Endothelial cell of umbilical vein (primary cell): ENCODE results near the gene PANX2. TPM values are rescaled to one million over a fixed set of nuclear protein-coding genes. Genes with fewer than 3 reads are reported as not detected.

ENCODE experiments used
- BruUV-seq: library from RNA; stranded (reverse); fragments of 400-500 nt; replicated peaks from 2 replicates; lab custom pipeline; 2021; lab: Mats Ljungman, UMichigan
- CTCF ChIA-PET: fragments of 300-600, 350-600 bp; sonication (Branson Sonifier 250); formaldehyde crosslinking; loops from one replicate; lab custom pipeline; 2021; ENCODE audit warnings: antibody characterized with exemption, inconsistent platforms; lab: Charles Lee
- POLR2A ChIA-PET: fragments of 300-600, 350-600 bp; sonication (Branson Sonifier 250); formaldehyde crosslinking; loops from one replicate; lab custom pipeline; 2021; ENCODE audit warnings: antibody characterized with exemption, inconsistent platforms; lab: Charles Lee
- DNase-seq: peaks from one replicate; pipeline ENCODE4 v3.0.0-alpha.2; 2011; ENCODE audit warnings: low read depth, low spot score
- FAIRE-seq: peaks from 2 replicates; lab custom pipeline; 2011; peaks lifted over from hg19 to GRCh38; lab: Jason Lieb, UNC
- H2AFZ ChIP-seq: 2 replicates; pipeline ENCODE4 v1.6.0; 2012; ENCODE audit warnings: low read depth, low read length, control low read depth, inconsistent platforms
- H3K27ac ChIP-seq: 2 replicates; pipeline ENCODE4 v1.5.1; 2011; ENCODE audit warnings: low read depth, mild to moderate bottlenecking, control low read depth, low read length, moderate library complexity; ENCODE audit not compliant: insufficient read depth
- H3K27me3 ChIP-seq, 2 experiments: 2 replicates each; pipeline versions ENCODE4 v1.6.0 to v1.6.1; 2011; ENCODE audit warnings: low read length in 2 of 2, mixed read lengths in 1 of 2; ENCODE audit not compliant: control insufficient read depth in 2 of 2, insufficient read depth in 2 of 2
- H3K36me3 ChIP-seq, 2 experiments: 2 replicates in 1 of 2; 3 replicates in 1 of 2; pipeline ENCODE4 v1.5.1; 2011; ENCODE audit warnings: low read length in 2 of 2, mild to moderate bottlenecking in 1 of 2, moderate library complexity in 1 of 2; ENCODE audit not compliant: control insufficient read depth in 2 of 2, insufficient read depth in 2 of 2; ENCODE audit errors: extremely low read depth in 1 of 2
- H3K4me1 ChIP-seq: 3 replicates; pipeline ENCODE4 v1.5.1; 2011; ENCODE audit warnings: mild to moderate bottlenecking, low read length; ENCODE audit not compliant: control insufficient read depth, insufficient read depth; ENCODE audit errors: extremely low read depth
- H3K4me2 ChIP-seq: 2 replicates; pipeline ENCODE4 v1.6.1; 2011; ENCODE audit warnings: low read length, control low read depth, mixed read lengths; ENCODE audit not compliant: insufficient read depth
- H3K4me3 ChIP-seq, 3 experiments: fragments of 200-600 bp in 1 of 3; sonication (generic), shearing (Covaris generic) in 1 of 3; replicated peaks in 1 of 3; 2 replicates each; pipeline ENCODE4 v1.5.1; 2011 to 2016; ENCODE audit warnings: control low read depth in 3 of 3, low read length in 3 of 3, mild to moderate bottlenecking in 2 of 3, inconsistent platforms in 1 of 3, low read depth in 1 of 3, moderate library complexity in 1 of 3; ENCODE audit not compliant: insufficient read depth in 1 of 3
- H3K79me2 ChIP-seq: 2 replicates; pipeline ENCODE4 v1.6.0; 2012; ENCODE audit warnings: low read length, inconsistent platforms; ENCODE audit not compliant: control insufficient read depth, insufficient read depth
- H3K9ac ChIP-seq: replicated peaks from 2 replicates; pipeline ENCODE3; 2011; ENCODE audit warnings: low read length, control low read depth; ENCODE audit not compliant: insufficient read depth; ENCODE audit errors: extremely low read depth
- H3K9me1 ChIP-seq: replicated peaks from 3 replicates; pipeline ENCODE4 v1.6.0; 2011; ENCODE audit warnings: mild to moderate bottlenecking, low read length; ENCODE audit not compliant: control insufficient read depth, insufficient read depth; ENCODE audit errors: extremely low read depth
- H3K9me3 ChIP-seq: replicated peaks from 2 replicates; pipeline ENCODE4 v1.5.1; 2012; ENCODE audit warnings: low read length, inconsistent platforms; ENCODE audit not compliant: control insufficient read depth, insufficient read depth
- H4K20me1 ChIP-seq: replicated peaks from 2 replicates; pipeline ENCODE3; 2011; ENCODE audit warnings: mild to moderate bottlenecking, low read length; ENCODE audit not compliant: control insufficient read depth, insufficient read depth; ENCODE audit errors: extremely low read depth
- CTCF ChIP-seq, 2 donors: IDR thresholded peaks; 1 replicate in 1 of 2; 2 replicates in 1 of 2; pipeline ENCODE4 v1.5.1; 2011; ENCODE audit warnings: low read length in 2 of 2, mild to moderate bottlenecking in 2 of 2, moderate library complexity in 2 of 2, control low read depth in 1 of 2, inconsistent platforms in 1 of 2, low read depth in 1 of 2; ENCODE audit not compliant: insufficient read depth in 1 of 2; ENCODE audit errors: extremely low read depth in 1 of 2
- EZH2 ChIP-seq: IDR thresholded peaks from 2 replicates; pipeline ENCODE4 v1.6.1; 2012; ENCODE audit warnings: borderline replicate concordance, low read depth, mild to moderate bottlenecking, moderate library complexity, low read length, inconsistent platforms; ENCODE audit not compliant: severe bottlenecking
- FOS ChIP-seq: IDR thresholded peaks from 2 replicates; pipeline ENCODE4 v1.6.1; 2011; ENCODE audit warnings: mild to moderate bottlenecking, low read length, moderate library complexity, borderline replicate concordance; ENCODE audit not compliant: insufficient read depth
- GATA2 ChIP-seq: IDR thresholded peaks from 2 replicates; pipeline ENCODE4 v1.7.0; 2011; ENCODE audit warnings: low read depth, mild to moderate bottlenecking, moderate library complexity, mixed read lengths, low read length; ENCODE audit not compliant: insufficient read length, insufficient read depth
- JUN ChIP-seq: IDR thresholded peaks from 2 replicates; pipeline ENCODE4 v1.6.1; 2011; ENCODE audit warnings: borderline replicate concordance, low read depth; ENCODE audit not compliant: insufficient read length, insufficient read depth
- MAX ChIP-seq: IDR thresholded peaks from 2 replicates; pipeline ENCODE4 v1.6.1; 2011; ENCODE audit not compliant: insufficient read depth, insufficient read length
- MYC ChIP-seq: IDR thresholded peaks from one replicate; pipeline ENCODE4 v1.6.1; 2011; ENCODE audit warnings: mild to moderate bottlenecking, low read depth, low read length
- POLR2A ChIP-seq: IDR thresholded peaks from 2 replicates; pipeline ENCODE4 v1.6.1; 2012; ENCODE audit warnings: low read depth, mild to moderate bottlenecking, control low read depth, low read length
- POLR2AphosphoS5 ChIP-seq: IDR thresholded peaks from 2 replicates; pipeline ENCODE4 v1.6.1; 2012; ENCODE audit warnings: low read depth, mild to moderate bottlenecking, control low read depth, low read length, moderate library complexity; ENCODE audit not compliant: insufficient read depth
- dilution Hi-C: fragments of 300-500 bp; cut with MboI; formaldehyde crosslinking; loops from one replicate; pipeline ENCODE4 v1.15.0; 2019; ENCODE audit warnings: low sequenced_read_pairs; ENCODE audit not compliant: extremely low pct_ligation_motif_present
- intact Hi-C: fragments of 100-400 bp; cut with micrococcal nuclease; formaldehyde crosslinking; loops from one replicate; pipeline ENCODE4 v1.10.0; 2022
- polyA plus RNA-seq, 4 experiments: library from polyadenylated mRNA; depleted of rRNA in 3 of 4; stranded (reverse) in 3 of 4; unstranded in 1 of 4; fragments of >200 nt; gene quantifications; 2 replicates each; pipeline versions ENCODE4 v1.2.1 to v1.2.3, GENCODE V29; 2011 to 2012; ENCODE audit warnings: missing spikeins in 1 of 4
- total RNA-seq: library from RNA; stranded (reverse); gene quantifications from 2 replicates; pipeline ENCODE4 v1.2.3, GENCODE V29; 2021

Gene PANX2
- total and polyA plus RNA-seq, 2 donors (not counting 3 experiments of a cell fraction or from before 2014, with no cell fraction given): 2.5 to 5.1 TPM

GRCh38 chr22:50174382-50175190, 4.1 kb downstream of the PANX2 start:
- FAIRE-seq (no peak), DNase-seq (no peak)

GRCh38 chr22:50175191-50175461, 4.6 kb downstream of the PANX2 start:
- POLR2A ChIA-PET: no interaction called here

More at GRCh38 chr22:50174382-50175190, 4.1 kb downstream of the PANX2 start:
- Histone ChIP-seq H4K20me1 (no peaks in the 10 kb centered on the region), H3K36me3 (no peaks in the 10 kb centered on the region), H3K27me3 (no peaks in the 10 kb centered on the region), H3K9me3 (no peaks in the 10 kb centered on the region), H3K9ac (no peak overlapping the region), H3K27ac (no peak overlapping the region), H3K79me2 (no peaks in the 10 kb centered on the region), H2AFZ (no peak overlapping the region), H3K4me2 (no peak overlapping the region), H3K9me1 (no peaks in the 10 kb centered on the region), H3K4me3 (no peak overlapping the region), H3K4me1 (peaks cover 4% of the 10 kb centered on the region)
- intact Hi-C loops (no loop called here), dilution Hi-C loops (no loop called here)
- POLR2A ChIA-PET: no interaction called here
- no TSS peak for BruUV-seq
- CTCF ChIA-PET: no interaction called here
- TF ChIP-seq POLR2A (no peak), MAX (no peak), EZH2 (no peak), MYC (no peak), FOS (no peak), GATA2 (no peak), JUN (no peak), POLR2AphosphoS5 (no peak)

More at GRCh38 chr22:50175191-50175461, 4.6 kb downstream of the PANX2 start:
- TF ChIP-seq POLR2AphosphoS5 (no peak), CTCF (IDR thresholded peaks at IDR 0.05; ENCODE audit: extremely low read depth in 1 of 2, insufficient read depth in 1 of 2, low read depth in 1 of 2, low read length in 2 of 2) (no peak), MYC (no peak), EZH2 (no peak), MAX (no peak), GATA2 (no peak), POLR2A (no peak), FOS (no peak), JUN (no peak)
- no peak overlapping the region for H3K27ac ChIP-seq
- FAIRE-seq: no peak
- H2AFZ ChIP-seq: no peak overlapping the region
- no peaks in the 10 kb centered on the region for H3K9me1 ChIP-seq
- no TSS peak for BruUV-seq
- DNase-seq: no peak
- H3K79me2 ChIP-seq: no peaks in the 10 kb centered on the region
- no peaks in the 10 kb centered on the region for H4K20me1 ChIP-seq
- no peak overlapping the region for H3K9ac ChIP-seq
- H3K4me3 ChIP-seq: no peak overlapping the region
- no peak overlapping the region for H3K4me2 ChIP-seq
- dilution Hi-C loops (no loop called here), intact Hi-C loops (no loop called here)
- H3K36me3 ChIP-seq: no peaks in the 10 kb centered on the region
- CTCF ChIA-PET: no interaction called here
- no peaks in the 10 kb centered on the region for H3K9me3 ChIP-seq
- H3K4me1 ChIP-seq: peaks cover 4% of the 10 kb centered on the region
- no peaks in the 10 kb centered on the region for H3K27me3 ChIP-seq
